ENCODE measurements around the gene FOXD4L6. TPM values are rescaled to one million over a fixed set of nuclear protein-coding genes. Genes with fewer than 3 reads are reported as not detected.
"Not testable (repeated sequence)": the region's sequence is repeated elsewhere in the genome, so short reads cannot be mapped to it uniquely, and the experiment has no call there.

Gene FOXD4L6
- total and polyA plus RNA-seq, 5 donors: not detected

DNA sequence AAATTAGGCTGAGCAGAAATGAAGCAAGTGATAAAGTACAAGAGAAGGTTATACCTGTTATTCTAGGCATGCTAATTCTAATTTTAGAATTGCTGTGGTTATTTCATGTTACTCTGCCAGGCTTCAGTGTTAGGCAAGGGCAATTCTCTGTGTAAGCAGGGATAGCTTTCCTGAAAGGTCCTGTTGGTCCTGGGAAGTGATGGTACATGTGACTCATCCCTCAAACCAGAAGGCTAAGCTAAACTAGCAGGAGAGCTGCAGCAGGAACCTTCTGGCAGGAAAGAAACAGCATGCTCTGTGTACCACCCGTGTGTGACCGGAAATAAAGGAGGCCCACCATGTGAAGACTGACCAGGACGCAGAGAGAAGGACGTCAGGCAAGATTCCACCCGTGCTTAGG, 8.8 kb downstream of the FOXD4L6 start:
- H3K4me1 ChIP-seq (ENCODE audit: control insufficient read depth, insufficient read depth, low read length); H3K4me3 ChIP-seq (ENCODE audit: low read length); H3K27ac ChIP-seq (ENCODE audit: low read length); H3K9me3 ChIP-seq (ENCODE audit: control insufficient read depth, low read length); intact Hi-C loops (cut with DNase I); ATAC-seq; DNase-seq; H3K27me3 ChIP-seq (ENCODE audit: control insufficient read depth, insufficient read depth): not testable (repeated sequence)
- WGBS: no CpG with 5 or more reads among the region's 5 CpGs

DNA sequence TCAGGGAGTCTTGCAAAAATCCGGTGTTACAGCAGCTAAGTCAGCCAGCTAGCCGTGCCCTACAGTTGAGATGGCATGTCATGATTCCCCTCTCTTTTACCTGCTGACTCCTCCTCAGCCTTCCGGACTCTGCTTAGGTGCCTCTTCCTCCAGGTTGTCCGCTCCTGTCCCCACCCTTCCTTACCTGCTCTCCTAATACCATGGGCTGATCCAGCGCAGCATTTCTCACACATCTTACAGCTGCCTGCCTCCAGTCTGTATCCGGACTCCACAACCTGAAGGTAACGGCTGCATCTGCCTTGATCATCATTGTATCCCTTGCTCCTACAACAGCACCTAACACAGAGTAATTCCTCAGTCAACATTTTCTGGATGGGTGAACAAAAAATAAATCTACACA, 9.2 kb downstream of the FOXD4L6 start:
- H3K9me3 ChIP-seq (ENCODE audit: control insufficient read depth, low read length); intact Hi-C loops (cut with DNase I); H3K4me3 ChIP-seq (ENCODE audit: low read length); H3K4me1 ChIP-seq (ENCODE audit: control insufficient read depth, insufficient read depth, low read length); H3K27me3 ChIP-seq (ENCODE audit: control insufficient read depth, insufficient read depth); DNase-seq; H3K27ac ChIP-seq (ENCODE audit: low read length): not testable (repeated sequence)
- WGBS: 46% methylated on average over 7 of the region's 7 CpGs
- ATAC-seq: peak; percentile 55 to 57

DNA sequence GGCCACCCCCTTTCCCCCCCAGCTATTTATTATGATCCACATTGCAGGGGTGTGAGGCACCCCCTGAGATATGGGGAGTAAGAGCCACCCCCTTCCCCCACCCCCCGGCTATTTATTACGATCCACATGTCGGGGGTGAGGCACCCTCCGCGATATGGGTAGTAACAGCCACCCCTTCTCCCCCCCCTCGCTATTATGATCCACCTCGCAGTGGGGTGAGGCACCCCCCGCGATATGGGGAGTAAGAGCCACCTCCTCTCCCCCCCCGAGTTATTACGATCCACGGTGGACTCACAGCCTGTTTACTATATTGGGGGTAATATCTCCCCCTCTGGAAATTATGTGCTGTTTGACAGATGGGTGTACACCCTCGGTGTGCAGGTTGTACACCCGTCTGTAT, 15.1 kb downstream of the FOXD4L6 start:
- WGBS: 54% methylated on average over 8 of the region's 14 CpGs

DNA sequence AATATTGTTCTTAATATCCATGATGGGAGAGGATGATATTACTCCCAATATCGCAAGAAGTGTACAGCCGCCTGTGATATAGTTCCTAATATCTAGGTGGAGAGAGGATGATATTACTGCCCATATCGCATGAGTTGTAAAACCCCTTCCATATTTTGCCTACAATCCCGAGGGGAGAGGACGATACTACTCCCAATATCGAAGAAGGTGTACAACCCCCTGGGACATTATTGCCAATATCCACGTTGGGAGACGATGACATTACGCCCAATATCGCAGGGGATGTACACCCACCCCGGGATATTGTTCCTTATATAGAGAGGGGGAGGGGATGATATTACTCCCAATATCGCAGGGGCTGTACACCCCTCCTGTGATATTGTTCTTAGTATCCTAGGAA, 17.1 kb downstream of the FOXD4L6 start:
- 77% methylated on average over 12 of the region's 12 CpGs for WGBS

More for the DNA sequence above, 15.1 kb downstream of the FOXD4L6 start:
- H3K9me3 ChIP-seq (ENCODE audit: control insufficient read depth, low read length); H3K4me3 ChIP-seq (ENCODE audit: low read length); DNase-seq; H3K27ac ChIP-seq (ENCODE audit: low read length); H3K27me3 ChIP-seq (ENCODE audit: control insufficient read depth, insufficient read depth); ATAC-seq; intact Hi-C loops (cut with DNase I); H3K4me1 ChIP-seq (ENCODE audit: control insufficient read depth, insufficient read depth, low read length): not testable (repeated sequence)

DNA sequence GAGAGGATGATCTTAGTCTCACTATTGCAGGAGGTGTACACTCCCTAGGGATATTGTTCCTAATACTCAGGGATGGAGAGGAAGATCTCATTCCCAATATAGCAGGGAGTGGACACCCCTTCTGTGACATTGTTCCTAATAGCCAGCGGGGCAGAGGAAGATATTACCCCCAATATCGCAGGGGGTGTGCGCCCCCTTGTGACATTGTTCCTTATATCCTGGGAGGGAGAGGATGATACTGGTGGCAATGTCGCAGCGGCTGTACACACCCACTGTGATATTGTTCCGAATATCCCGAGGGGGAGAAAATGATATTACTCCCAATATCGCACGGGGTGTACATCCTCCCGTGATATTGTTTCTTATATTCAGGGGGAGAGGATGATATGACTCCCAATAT, 17.6 kb downstream of the FOXD4L6 start:
- H3K4me3 ChIP-seq (ENCODE audit: low read length); H3K9me3 ChIP-seq (ENCODE audit: control insufficient read depth, low read length); DNase-seq; ATAC-seq; H3K27ac ChIP-seq (ENCODE audit: low read length); H3K4me1 ChIP-seq (ENCODE audit: control insufficient read depth, insufficient read depth, low read length); H3K27me3 ChIP-seq (ENCODE audit: control insufficient read depth, insufficient read depth); intact Hi-C loops (cut with DNase I): not testable (repeated sequence)
- 37% methylated on average over 9 of the region's 10 CpGs for WGBS

More for the DNA sequence above, 17.1 kb downstream of the FOXD4L6 start:
- ATAC-seq; intact Hi-C loops (cut with DNase I); H3K27ac ChIP-seq (ENCODE audit: low read length); H3K9me3 ChIP-seq (ENCODE audit: control insufficient read depth, low read length); H3K27me3 ChIP-seq (ENCODE audit: control insufficient read depth, insufficient read depth); DNase-seq; H3K4me1 ChIP-seq (ENCODE audit: control insufficient read depth, insufficient read depth, low read length); H3K4me3 ChIP-seq (ENCODE audit: low read length): not testable (repeated sequence)

DNA sequence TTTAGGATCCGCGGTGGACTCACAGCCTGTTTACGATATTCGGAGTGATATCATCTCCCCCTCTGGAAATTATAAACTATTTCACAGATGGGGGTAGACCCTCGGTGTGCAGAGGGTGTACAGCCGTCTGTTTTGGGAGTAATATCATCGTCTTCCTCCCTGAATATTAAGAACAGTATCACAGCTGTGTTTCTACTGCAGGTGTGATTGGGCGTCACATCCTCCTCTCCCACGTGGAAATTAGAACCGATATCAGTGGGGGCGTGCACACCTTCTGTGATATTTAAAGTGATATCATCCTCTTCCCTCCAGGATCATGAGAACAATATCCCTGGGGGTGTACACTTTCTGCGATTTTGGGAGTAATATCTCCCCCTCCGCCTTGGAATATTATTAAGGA, 19.2 kb downstream of the FOXD4L6 start:
- H3K27ac ChIP-seq (ENCODE audit: low read length); intact Hi-C loops (cut with DNase I); H3K4me3 ChIP-seq (ENCODE audit: low read length); H3K9me3 ChIP-seq (ENCODE audit: control insufficient read depth, low read length); ATAC-seq; H3K27me3 ChIP-seq (ENCODE audit: control insufficient read depth, insufficient read depth); DNase-seq; H3K4me1 ChIP-seq (ENCODE audit: control insufficient read depth, insufficient read depth, low read length): not testable (repeated sequence)
- WGBS: 25% methylated on average over 4 of the region's 13 CpGs

DNA sequence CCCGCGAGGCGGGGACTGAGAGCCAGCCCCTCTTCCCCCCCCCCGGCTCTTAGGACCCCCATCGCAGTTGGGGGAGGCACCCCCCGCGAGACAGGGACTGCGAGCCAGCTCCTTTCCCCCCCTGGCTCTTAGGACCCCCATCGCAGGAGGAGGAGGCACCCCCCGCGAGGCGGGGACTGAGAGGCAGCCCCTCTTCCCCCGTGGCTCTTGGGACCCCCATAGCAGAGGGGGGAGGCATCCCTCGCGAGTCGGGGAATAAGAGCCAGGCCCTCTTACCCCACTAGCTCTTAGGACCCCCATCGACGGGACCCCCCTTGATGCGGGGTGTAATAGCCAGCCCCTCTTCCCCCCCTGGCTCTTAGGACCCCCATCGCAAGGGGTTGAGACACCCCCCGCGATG, 19.7 kb downstream of the FOXD4L6 start:
- ATAC-seq; H3K27me3 ChIP-seq (ENCODE audit: control insufficient read depth, insufficient read depth); H3K9me3 ChIP-seq (ENCODE audit: control insufficient read depth, low read length); H3K27ac ChIP-seq (ENCODE audit: low read length); H3K4me1 ChIP-seq (ENCODE audit: control insufficient read depth, insufficient read depth, low read length); H3K4me3 ChIP-seq (ENCODE audit: low read length); intact Hi-C loops (cut with DNase I); DNase-seq: not testable (repeated sequence)
- 20% methylated on average over 9 of the region's 22 CpGs for WGBS

DNA sequence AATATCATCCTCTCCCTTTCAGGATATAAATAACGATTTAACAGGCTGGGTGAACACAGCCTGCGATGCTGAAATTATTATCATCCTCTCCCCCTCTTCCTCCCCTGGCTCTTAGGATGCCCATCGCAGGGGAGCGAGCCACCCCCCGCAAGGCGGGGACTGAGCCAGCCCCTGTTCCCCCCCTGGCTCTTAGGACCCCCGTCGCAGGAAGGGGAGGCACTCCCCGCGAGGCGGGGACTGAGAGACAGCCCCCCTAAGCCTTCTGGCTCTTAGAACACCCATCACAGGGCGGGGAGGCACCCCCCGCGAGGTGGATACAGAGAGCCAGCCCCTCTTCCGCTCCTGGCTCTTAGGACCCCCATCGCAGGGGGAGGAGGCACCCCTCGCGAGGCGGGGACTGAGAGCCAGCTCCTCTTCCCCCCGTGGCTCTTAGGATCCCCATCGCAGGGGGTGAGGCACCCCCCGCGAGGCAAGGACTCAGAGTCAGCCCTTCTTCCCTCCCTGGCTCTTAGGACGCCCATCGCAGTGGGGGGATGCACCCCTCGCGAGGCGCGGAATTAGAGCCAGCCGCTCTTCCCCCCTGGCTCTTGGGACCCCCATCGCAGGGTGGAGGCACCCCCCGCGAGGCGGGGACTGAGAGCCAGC, 21.9 kb downstream of the FOXD4L6 start:
- peak; percentile 37 to 56 for ATAC-seq
- WGBS: 22% methylated on average over 22 of the region's 34 CpGs

DNA sequence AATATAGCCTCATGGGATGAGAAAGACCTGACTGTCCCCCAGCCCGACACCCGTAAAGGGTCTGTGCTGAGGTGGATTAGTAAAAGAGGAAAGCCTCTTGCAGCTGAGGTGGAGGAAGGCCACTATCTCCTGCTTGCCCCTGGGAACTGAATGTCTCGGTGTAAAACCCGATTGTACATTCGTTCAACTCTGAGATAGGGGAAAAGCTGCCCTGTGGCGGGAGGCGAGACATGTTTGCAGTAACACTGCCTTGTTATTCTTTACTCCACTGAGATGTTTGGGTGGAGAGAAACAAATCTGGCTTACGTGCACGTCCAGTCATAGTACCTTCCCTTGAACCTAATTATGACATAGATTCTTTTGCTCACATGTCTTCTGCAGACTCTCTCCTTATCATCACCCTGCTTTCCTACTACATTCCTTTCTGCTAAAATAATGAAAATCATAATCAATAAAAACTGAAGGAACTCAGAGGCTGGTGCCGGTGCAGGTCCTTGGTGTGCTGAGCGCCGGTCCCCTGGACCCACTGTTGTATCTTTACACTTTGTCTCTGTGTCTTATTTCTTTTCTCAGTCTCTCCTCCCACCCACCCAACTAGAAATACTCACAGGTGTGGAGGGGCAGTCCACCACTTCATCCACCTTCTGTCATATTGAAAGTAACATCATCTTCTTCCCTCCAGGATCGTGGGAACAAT, 22.8 kb downstream of the FOXD4L6 start:
- H3K4me1 ChIP-seq (ENCODE audit: control insufficient read depth, insufficient read depth, low read length); intact Hi-C loops (cut with DNase I): not testable (repeated sequence)
- WGBS: 47% methylated on average over 8 of the region's 13 CpGs

More for the DNA sequence above, 21.9 kb downstream of the FOXD4L6 start:
- DNase-seq; H3K27me3 ChIP-seq (ENCODE audit: control insufficient read depth, insufficient read depth); H3K4me3 ChIP-seq (ENCODE audit: low read length); H3K27ac ChIP-seq (ENCODE audit: low read length); H3K4me1 ChIP-seq (ENCODE audit: control insufficient read depth, insufficient read depth, low read length); intact Hi-C loops (cut with DNase I); H3K9me3 ChIP-seq (ENCODE audit: control insufficient read depth, low read length): not testable (repeated sequence)

DNA sequence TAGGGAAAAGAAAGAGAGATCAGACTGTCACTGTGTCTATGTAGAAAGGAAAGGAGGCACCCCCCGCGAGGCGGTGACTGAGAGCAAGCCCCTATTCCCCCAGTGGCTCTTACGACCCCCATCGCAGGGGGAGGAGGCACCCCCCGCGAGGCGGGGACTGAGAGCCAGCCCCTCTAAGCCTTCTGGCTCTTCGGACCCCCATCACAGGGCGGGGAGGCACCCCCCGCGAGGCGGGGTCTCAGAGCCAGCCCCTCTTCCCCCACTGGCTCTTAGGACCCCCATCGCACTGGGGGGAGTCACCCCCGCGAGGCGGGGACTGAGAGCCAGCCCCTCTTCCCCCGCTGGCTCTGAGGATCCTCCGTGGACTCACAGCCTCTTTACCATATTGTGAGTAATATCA, 23.9 kb downstream of the FOXD4L6 start:
- ATAC-seq: peak in 1 of 2 donors; percentile 45
- intact Hi-C loops (cut with DNase I); H3K27ac ChIP-seq (ENCODE audit: low read length); H3K9me3 ChIP-seq (ENCODE audit: control insufficient read depth, low read length); DNase-seq; H3K27me3 ChIP-seq (ENCODE audit: control insufficient read depth, insufficient read depth); H3K4me1 ChIP-seq (ENCODE audit: control insufficient read depth, insufficient read depth, low read length); H3K4me3 ChIP-seq (ENCODE audit: low read length): not testable (repeated sequence)
- WGBS: 16% methylated on average over 10 of the region's 19 CpGs

More for the DNA sequence above, 22.8 kb downstream of the FOXD4L6 start:
- DNase-seq; H3K9me3 ChIP-seq (ENCODE audit: control insufficient read depth, low read length); ATAC-seq; H3K27ac ChIP-seq (ENCODE audit: low read length); H3K27me3 ChIP-seq (ENCODE audit: control insufficient read depth, insufficient read depth); H3K4me3 ChIP-seq (ENCODE audit: low read length): not testable (repeated sequence)

DNA sequence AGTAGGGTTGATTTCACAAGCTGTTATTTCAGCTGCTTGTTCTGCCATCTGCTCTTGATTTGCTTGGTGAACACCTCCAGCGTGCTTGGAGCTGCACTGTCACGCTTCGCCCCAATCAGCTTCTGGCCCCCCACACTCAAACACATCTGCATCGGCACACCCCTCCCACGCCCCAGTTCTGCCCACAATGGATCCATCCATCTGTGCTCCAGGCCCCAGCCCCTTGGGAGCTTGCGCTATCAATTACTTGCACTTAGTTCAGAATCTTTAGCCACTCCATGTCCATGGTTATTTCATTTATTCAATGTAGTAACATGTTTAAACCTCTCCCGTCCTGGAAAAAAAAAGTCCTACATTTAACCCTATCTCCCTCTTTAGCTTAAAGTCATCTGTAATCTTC, 28.0 kb downstream of the FOXD4L6 start:
- WGBS: 60% methylated on average over 4 of the region's 7 CpGs
- H3K9me3 ChIP-seq (ENCODE audit: control insufficient read depth, low read length); DNase-seq; H3K4me1 ChIP-seq (ENCODE audit: control insufficient read depth, insufficient read depth, low read length); intact Hi-C loops (cut with DNase I); H3K27me3 ChIP-seq (ENCODE audit: control insufficient read depth, insufficient read depth); H3K27ac ChIP-seq (ENCODE audit: low read length); H3K4me3 ChIP-seq (ENCODE audit: low read length); ATAC-seq: not testable (repeated sequence)

Measured in right cardiac atrium (tissue), 5 donors.